HG03558 (cell line): ENCODE data around the gene PCDH9.

ENCODE experiments used
- ATAC-seq: cut with Tn5 transposase; IDR thresholded peaks from one replicate; pipeline ENCODE4 v1.9.1; 2021; ENCODE audit warnings: moderate number of reproducible peaks; ENCODE audit not compliant: unreplicated experiment; ENCODE audit errors: extremely low read depth

The PCDH9 gene

DNA sequence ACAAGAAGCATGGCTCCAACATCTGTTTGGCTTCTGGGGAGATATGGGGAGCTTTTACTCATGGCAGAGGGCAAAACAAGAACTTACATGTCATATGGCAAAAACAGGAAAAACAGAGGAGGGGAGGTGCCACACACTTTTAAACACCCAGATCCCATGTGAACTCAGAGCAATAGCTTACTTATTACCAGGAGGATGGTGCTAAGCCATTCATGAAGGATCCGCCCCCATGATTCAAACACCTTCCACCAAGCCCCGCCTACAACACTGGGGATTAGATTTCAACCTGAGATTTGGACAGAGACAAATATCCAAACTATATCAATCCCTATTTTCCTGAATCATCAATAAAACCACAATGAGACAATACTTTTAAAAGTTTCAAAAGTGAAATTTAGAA, 712.1 kb downstream of the PCDH9 start:
- ATAC-seq = no peak

DNA sequence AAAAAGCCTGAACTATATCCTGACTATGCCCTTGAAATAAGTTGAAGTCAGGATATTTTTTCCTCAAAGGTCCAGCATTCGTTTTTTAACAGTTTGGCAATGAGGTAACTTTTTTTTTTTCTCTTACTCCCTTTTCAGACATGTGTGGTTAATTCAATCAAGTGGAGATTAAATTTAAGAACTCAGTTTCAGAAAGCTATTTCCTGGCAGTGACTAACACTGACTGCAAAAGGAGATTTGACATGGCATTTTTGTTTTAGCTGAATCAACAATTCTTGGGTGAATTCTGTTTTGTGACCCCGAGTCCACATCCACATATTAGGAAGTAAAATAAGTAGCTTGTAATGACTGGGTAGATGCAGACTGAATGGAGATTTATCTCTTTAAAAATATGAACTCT, 716.4 kb downstream of the PCDH9 start:
- ATAC-seq = no peak

DNA sequence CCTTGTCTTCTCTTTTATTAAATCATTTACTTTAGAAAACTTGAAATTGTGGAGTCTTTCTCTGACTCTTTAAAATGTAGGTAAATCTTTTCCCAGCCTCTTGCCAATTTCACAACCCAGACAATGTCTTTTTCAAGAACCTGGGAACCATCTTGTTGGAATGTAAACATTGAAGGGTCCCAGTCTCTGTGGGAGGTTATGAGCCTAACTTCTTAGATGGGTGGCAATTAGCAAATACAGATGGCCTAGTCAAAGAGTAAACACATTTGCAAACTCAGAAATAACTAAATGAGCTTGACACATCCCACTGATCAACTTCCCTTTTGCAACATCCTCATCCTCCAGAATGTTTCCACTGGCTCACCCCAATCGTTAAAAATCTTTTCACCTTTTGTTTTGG, 721.0 kb downstream of the PCDH9 start:
- ATAC-seq = no peak

DNA sequence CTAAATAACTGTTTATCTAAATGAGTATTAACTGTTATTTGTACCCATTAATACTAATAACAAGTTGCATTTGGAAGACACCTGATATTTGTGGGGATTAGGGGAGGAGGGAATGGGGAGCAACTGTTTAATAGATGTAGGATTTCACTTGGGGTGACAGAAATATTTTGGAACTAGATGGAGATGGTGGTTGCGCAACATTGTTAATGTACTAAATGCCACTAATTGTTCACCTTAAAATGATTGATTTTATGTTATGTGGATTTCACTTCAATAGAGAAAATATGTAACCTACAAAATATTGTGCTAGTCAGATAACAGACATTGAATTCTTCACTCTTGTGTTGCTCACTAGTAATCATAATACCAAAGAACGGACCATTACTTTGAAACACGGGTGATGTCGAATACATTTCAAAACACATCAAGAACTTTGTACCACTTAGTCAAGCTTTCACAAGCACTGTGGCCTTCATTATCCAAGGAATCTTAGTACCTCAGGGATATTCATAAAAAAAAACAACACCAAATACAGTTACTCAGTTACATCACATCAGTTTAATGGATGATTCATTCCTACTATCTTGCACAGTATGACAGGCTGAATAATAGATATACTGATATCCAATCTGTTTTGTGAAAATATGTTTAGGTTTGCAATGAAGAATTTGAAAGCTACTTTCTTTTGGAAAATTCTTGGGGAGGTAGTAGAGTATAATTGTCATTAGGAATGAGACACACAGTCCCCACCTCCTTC, 721.8 kb downstream of the PCDH9 start:
- ATAC-seq = no peak

DNA sequence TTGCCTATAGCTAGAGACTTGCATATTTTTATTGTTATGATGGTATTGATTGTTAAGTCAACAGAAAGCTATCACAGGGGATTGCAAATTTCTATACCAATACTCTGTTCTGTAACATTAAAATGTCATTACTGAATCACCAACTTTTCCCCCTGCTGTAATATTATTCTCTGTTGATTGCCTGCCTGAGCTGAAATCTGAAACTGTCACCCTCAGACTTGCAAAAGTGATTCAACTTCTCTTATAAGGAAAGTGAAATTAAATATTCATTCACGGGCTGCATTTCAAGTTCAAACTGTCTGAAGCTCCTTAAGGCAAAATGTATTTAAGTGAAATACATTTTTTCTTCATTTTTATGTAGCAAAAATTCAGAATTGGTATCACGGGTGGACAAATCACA, 723.2 kb downstream of the PCDH9 start:
- no peak for ATAC-seq

DNA sequence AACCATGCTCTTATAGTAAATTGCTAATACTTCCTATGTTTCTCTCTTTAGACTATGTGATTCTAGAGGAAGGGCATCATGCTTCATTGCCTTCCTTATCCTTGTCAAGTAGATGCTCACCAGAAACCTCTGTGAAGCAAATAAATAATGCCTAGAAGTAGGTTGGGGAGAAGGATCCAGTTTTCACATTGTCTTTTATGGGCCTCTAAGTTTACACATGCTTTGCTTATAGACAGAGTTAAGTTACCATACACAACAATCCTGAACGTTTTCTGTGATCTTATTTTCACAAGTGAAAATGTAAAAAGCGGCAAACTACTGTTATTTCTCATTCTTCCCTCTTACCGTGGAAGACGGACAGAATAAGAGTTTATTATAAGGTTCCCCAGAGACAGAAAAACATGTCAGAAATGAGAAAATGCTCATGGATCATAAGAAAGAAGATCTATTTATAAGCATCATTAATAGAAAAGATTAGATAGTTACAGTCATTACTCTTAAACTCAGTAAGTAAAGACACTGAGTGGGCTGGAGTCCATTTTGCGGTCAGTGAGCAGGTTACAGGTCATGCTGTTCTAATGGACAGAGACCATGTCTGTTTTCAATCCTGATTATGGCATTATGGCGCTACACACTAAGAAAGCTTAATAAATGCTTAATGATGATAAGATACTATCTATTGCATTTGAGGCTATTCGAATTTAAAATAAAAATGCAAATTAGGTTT, 723.9 kb downstream of the PCDH9 start:
- ATAC-seq = no peak

DNA sequence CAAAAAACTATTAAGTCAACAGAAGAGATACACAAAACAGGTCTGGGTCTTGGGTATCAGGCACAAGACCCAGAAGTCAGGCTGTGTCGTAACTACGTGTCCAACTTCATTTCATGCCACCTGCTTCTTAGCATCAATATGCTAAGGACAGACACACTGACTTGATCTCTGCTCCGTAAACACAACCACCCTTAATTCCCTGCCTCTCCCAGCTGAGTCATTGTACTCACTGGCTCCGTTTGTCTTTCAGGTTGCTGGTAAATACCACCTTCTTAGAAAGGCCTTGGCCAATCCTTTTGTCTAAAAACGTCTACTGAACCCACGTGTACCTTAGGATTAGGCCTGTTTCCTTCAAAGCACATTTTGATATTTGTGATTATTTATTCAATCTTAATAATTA, 726.2 kb downstream of the PCDH9 start:
- no peak for ATAC-seq

DNA sequence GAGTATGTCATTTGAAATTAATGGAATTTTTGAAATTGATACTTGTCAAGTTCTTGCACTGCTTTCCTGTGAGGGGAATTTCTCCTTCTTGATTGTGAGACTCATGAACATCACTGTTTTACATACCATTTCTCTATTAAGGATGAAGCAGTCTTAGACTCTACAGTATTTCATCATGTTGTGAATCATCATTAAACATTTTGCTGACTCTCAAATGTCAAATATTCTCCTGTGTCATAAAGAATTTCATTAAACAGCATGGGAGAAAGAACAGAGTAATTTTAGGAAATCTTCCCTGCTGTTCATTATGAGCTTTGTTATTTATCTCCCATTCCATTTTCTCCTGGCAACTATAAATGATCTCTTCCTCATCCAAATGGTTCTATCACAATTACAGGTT, 729.0 kb downstream of the PCDH9 start:
- no peak for ATAC-seq

DNA sequence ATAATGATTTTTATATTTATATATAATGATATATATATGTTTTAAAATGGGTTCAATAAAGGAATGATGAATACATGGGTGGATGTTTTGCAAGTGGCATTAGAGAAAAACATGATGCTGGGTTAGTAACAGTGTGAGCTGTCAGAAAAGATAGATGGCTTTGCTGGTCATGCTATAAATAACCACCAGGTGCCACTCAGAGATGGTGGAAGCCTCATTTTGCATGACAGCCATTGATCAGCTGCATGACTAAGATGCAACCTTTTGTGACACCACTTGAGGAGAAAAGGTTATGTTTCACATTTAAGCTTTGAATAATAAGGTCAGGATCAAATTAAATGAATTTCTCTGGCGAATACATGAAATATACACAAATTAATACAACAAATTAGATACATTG, 737.7 kb downstream of the PCDH9 start:
- ATAC-seq = no peak

DNA sequence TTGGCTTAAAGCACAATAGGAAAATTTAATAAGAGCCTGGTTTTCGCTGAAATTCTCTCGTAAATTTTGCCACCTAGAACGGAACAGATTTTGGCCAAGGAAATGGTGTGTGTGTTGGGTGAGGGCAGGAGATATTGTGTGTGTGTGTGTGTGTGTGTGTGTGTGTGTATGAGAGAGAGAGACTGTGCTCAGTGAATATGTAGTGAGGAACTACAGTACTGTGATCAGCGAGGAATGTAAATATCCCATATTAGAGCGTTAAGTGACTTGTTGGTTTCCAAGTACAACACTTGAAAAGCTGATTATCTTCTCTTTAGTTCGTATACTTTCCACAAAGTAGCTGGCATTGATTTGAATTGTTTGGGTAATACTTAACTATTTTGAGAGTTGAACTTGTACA, 738.9 kb downstream of the PCDH9 start:
- no peak for ATAC-seq

DNA sequence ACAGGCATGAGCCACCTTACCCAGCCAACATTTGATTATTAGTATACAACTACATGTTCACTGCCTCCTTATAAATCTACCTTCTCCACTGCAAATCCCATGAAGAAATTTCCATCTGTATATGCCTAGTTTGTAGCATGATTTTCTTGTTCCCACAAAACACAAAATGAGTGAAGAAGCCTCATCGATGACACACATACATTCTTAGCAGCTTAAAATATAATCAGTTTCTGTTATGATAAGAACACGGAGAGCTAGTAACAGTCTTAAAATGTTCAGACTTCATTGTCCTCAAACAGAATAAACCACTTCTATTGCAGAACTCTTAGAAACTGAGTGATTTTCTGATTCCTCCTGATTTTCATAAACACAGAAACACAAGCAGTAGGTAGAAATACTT, 740.5 kb downstream of the PCDH9 start:
- ATAC-seq = no peak

DNA sequence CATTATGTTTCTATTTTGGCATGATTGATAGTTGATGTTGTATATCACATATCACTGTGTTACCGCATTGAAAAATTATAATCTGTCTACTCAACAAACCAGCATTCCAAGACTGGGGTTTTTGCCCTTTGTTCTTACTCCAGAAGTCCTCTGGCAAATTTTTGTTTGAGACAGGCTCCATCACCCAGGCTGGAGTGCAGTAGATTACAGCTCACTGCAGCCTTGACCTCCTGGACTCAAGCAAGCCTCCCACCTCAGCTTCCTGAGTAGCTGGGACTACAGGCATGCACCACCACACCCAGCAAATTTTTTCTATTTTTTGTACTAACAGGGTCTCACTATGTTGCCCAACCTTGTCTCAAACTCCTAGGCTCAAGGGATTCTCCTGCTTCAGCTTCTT, 741.0 kb downstream of the PCDH9 start:
- ATAC-seq = no peak

DNA sequence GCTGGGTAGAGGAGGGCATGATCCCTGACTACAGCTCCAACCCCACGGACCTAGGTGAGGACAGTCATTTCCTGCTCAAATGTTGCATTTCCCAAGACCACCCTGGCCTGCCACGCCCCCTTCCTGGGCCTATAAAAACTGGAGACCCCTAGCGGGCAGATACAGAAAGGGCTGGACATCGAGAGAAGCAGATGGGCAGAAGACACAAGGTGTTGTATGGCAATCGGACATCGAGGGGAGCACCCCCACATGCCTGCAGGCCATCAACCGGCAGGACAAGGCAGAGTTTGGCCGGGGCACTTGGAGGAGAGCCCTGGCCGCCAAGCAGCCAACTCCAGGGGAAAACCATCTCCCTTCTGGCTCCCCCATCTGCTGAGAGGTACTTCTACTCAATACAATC, 746.4 kb downstream of the PCDH9 start:
- ATAC-seq = no peak

DNA sequence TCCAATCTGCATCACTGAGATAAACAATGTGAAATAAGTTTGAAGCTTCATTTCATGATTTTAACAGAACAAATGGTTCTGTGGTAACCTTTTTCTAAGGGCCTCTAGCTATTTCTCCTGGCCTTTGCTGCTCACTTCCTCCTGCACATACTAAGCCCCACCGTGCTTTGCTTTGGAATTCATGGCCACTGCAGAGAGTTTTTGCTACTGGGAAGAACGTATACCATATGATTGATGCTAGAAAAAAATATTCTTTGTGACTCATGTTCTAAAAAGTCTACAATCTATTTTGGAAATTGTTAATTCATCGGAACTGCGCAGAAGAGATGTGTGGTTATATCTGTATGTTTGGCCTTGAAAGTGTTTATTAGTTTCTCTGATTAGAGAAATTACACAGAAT, 747.3 kb downstream of the PCDH9 start:
- no peak for ATAC-seq

DNA sequence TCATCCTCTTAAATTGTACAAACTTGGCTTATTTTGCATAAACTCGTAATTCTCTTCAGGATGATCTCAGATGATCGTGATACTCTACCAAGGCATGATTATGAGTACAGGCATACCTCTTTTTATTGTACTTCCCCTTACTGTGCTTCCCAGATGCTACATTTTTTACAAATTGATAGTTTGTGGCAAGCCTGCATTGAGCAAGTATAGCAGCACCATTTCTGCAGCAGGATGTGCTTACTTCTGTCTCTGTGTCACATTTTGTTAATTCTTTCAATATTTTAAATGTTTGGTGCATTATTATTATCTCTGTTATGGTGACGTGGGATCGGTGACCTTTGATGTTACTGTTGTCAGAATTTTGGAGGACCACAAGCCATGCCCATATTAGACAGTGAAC, 752.3 kb downstream of the PCDH9 start:
- ATAC-seq = no peak

DNA sequence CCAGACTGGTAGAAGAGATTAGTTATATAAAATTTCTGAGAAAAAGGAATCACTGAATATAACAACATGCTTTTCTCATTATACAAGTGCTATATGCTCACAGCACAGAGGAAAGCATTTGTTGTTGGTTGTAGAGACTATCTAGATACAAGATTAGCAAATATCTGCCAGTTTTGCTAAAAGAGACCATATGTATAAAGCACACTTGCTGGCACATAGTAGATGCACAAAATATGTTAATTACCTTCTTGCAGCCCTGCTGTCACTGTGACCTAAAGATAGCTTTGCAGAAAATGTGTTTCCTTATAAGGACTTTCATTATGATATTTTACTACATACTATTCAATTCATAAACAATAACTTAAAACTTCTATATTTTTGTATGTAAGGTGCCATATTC, 755.1 kb downstream of the PCDH9 start:
- ATAC-seq = no peak

DNA sequence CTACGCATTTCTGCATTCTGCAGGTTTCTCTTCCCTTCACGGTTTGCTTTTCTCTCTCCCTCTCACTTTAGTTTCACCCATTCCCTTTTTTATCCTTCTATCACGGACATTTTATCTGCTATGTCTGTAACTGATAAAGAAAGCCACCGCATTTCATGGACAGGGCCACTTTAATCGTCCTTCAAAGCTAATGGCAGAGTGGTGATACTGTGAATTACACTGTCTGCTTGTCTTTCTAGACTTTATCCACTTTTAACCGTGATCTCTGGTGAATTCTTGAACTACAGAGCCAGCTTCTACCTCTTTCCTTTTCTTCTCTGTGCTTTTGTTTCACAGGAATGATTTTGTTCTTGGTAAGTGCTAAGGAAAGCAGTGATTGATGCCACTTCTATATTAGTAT, 760.4 kb downstream of the PCDH9 start:
- ATAC-seq = no peak

DNA sequence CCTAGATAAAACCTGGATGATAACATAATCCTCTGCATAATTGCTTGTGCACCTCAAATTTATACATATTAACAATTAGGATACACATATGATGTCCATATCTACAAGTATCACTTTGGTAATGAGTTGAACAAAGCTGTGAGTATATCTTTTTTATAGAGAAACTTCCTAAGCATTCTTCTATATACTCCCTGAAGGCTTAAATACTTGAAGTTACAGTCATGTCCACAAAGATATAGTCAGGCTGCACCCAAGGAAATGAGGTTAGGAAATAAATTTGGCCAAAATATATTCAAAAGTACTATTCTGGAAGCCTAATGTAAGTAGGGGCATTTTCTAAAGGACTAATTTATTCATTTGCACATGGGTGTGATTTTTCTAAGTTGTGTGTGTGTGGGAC, 761.5 kb downstream of the PCDH9 start:
- no peak for ATAC-seq

DNA sequence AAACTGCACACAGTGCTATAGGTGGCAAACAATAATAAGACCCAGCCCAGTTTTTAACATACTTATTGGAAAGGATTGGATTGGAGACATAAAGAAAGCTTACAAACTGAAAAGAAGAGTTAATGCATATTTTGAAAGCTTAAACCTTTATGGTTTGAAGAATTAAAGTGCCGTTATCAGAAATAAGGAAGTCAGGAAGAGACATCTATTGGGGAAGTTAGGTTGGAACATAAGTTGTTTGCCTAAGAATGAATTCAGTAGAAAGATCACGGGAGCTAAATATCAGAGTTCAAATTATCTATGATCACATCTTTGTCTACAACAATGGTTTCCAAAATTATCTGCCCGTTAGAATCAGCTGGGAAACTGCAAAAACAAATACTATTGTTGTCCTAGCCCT, 767.9 kb downstream of the PCDH9 start:
- ATAC-seq = no peak

DNA sequence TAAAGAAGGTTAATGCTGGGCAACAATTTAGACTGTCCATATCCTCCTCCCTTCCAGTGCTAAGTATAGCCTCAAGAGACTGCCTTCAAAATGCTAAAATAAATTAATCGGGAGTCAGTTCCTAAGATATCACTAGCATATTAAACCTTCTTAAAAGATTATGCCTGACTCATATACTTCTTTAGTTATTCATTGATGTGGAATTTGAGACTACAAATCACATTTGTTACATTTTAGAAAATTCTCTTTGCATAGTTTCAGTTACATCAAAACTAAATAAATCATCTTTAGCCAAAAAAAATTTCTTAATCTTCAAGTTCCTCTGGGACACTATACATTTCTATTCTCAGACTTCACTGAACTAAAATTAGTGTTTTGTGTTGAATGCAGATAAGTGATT, 769.1 kb downstream of the PCDH9 start:
- ATAC-seq = no peak

DNA sequence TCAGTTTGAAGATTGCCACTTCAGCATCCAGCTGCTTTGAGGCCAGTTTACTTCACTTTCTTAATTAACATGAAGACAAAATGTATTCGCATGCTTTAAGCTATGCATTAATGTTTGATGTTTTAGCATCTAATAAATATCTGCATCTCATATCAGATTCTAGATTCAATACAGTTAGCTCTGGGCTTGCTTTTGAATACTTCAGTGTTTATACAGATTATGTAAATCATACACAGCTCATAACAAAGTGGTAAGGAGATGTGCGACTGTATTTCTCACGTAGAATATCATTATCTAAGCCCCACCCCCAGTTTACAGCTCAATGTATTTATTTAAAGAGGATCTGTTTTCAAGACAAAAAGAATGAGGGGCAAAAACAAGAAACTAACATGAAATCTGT, 770.5 kb downstream of the PCDH9 start:
- no peak for ATAC-seq

DNA sequence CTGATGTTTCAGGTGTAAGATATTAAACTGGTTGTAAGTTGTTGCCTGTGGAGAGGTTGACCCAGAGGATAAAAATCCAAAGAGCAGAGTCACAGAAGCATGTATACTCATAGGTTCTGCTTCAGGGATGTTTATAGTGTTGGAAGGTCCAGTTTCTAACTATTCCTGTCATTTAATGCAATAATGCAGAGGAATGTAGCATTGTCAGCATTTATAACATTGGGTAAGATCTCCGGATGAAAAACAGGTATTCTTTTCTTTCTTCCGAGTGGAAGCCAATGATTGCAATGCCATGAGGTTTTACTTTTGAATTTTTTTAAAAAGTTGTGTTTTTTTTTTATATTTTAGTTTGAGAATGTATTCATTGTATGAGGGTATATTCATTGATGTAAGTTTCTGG, 771.0 kb downstream of the PCDH9 start:
- no peak for ATAC-seq
